ENCODE measurements around the gene ZNF777. TPM values are rescaled to one million over a fixed set of nuclear protein-coding genes. Genes with fewer than 3 reads are reported as not detected.

ZNF777 gene
- total and polyA plus RNA-seq, 8 donors, result 4.0 to 8.0 (median 6.1) TPM

GRCh38 chr7:149459201-149459539 lies 1.7 kb downstream of the ZNF777 start:
- DNase-seq, result no peak
- intact Hi-C loops (cut with DNase I), result no loop called here
- peak overlapping the region; percentile 40 to 88 (median 60) for H3K4me3 ChIP-seq
- H3K27me3 ChIP-seq, result peaks cover 0 to 6% (median 0%) of the 10 kb centered on the region in 4 donors
- ATAC-seq, result no peak
- TF ChIP-seq, protein P1, sequence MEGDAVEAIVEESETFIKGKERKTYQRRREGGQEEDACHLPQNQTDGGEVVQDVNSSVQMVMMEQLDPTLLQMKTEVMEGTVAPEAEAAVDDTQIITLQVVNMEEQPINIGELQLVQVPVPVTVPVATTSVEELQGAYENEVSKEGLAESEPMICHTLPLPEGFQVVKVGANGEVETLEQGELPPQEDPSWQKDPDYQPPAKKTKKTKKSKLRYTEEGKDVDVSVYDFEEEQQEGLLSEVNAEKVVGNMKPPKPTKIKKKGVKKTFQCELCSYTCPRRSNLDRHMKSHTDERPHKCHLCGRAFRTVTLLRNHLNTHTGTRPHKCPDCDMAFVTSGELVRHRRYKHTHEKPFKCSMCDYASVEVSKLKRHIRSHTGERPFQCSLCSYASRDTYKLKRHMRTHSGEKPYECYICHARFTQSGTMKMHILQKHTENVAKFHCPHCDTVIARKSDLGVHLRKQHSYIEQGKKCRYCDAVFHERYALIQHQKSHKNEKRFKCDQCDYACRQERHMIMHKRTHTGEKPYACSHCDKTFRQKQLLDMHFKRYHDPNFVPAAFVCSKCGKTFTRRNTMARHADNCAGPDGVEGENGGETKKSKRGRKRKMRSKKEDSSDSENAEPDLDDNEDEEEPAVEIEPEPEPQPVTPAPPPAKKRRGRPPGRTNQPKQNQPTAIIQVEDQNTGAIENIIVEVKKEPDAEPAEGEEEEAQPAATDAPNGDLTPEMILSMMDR (IDR thresholded peaks at IDR 0.05), result no peak
- H3K9me3 ChIP-seq, result no peaks in the 10 kb centered on the region
- H3K4me1 ChIP-seq, result peaks cover 0 to 12% (median 6%) of the 10 kb centered on the region in 3 donors
- WGBS, 2 donors, result 13 to 26% methylated on average over 9 to 17 of the region's 17 CpGs
- H3K27ac ChIP-seq, result no peak overlapping the region
- FAIRE-seq, result no peak
- peaks cover 4 to 8% (median 6%) of the 10 kb centered on the region in 3 donors for H3K36me3 ChIP-seq

DNA sequence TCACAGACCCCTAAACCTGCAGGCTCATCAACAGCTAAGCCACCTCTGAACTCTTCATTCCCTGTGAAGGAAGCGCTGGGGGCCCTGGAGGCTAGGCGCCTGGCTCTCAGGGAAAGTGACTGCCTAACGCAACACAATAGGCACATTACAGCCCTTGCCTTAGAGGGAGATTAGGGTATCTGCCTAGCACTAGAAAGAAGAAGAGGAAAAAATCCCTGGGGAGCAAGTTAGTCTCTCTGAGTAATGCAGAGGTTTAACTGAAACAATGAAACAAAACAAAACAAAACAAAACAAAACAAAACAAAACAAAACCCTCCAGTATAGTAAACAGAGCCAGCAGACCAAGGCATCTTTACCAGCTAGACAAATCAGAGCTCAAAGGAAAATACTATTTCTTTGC lies 2.6 kb downstream of the ZNF777 start:
- intact Hi-C loops (cut with DNase I), result no loop called here
- Histone ChIP-seq H3K4me1 (peaks cover 0 to 12% (median 6%) of the 10 kb centered on the region in 3 donors), H3K4me3 (no peak overlapping the region), H3K27me3 (no peaks in the 10 kb centered on the region), H3K36me3 (peaks cover 4 to 12% (median 8%) of the 10 kb centered on the region in 3 donors), H3K27ac (no peak overlapping the region), H3K9me3 (no peaks in the 10 kb centered on the region)
- FAIRE-seq, result no peak
- no peak for ATAC-seq
- WGBS, 2 donors, result 87 to 91% methylated on average over 3 of the region's 3 CpGs
- TF ChIP-seq, protein P1 (IDR thresholded peaks at IDR 0.05), result no peak
- no peak for DNase-seq

DNA sequence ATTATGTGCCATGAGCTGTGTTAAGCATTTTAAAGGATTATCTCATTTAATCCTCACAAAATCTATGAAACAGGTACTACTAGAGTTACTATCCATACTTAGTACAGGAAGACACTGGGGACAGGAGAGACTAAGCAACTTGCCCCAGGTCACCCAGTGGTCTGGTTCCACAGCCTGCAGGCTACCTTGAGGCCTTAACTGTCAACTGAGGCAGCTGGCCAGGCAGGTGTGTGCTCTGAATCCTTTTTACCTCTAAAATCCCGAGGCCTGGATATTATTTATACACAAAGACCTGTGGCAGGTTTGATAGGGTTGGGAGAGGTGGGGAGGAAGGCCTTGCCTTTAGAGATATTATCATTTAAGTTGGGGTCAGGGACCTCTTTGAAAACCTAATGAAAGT lies 3.1 kb downstream of the ZNF777 start:
- Histone ChIP-seq H3K27me3 (no peaks in the 10 kb centered on the region), H3K4me3 (no peak overlapping the region), H3K4me1 (peaks cover 0 to 12% (median 6%) of the 10 kb centered on the region in 3 donors), H3K9me3 (no peaks in the 10 kb centered on the region), H3K36me3 (peaks cover 6 to 12% (median 8%) of the 10 kb centered on the region in 3 donors), H3K27ac (no peak overlapping the region)
- DNase-seq (no peak), ATAC-seq (no peak), FAIRE-seq (no peak)
- 51 to 53% methylated on average over 1 of the region's 1 CpG for WGBS, 2 donors
- intact Hi-C loops (cut with DNase I), result no loop called here
- TF ChIP-seq, protein P1 (IDR thresholded peaks at IDR 0.05), result no peak

GRCh38 chr7:149456506-149457421 lies 4.1 kb downstream of the ZNF777 start:
- FAIRE-seq (no peak), DNase-seq (no peak), ATAC-seq (no peak)
- Histone ChIP-seq H3K27ac (no peak overlapping the region), H3K4me1 (peaks cover 0 to 12% (median 6%) of the 10 kb centered on the region in 3 donors), H3K9me3 (no peaks in the 10 kb centered on the region), H3K36me3 (peaks cover 8 to 12% (median 9%) of the 10 kb centered on the region in 3 donors), H3K4me3 (no peak overlapping the region), H3K27me3 (no peaks in the 10 kb centered on the region)
- 88 to 92% methylated on average over 11 of the region's 11 CpGs for WGBS, 2 donors
- TF ChIP-seq, protein P1 (IDR thresholded peaks at IDR 0.05), result no peak
- intact Hi-C loops (cut with DNase I), result no loop called here

Measured in pancreas (tissue), 10 donors.